HG03060 (cell line): ENCODE measurements around the gene SELENON.

Source experiments
- ATAC-seq: cut with Tn5 transposase; IDR thresholded peaks from one replicate; pipeline ENCODE4 v1.9.1; 2021; ENCODE audit warnings: low read depth, moderate number of reproducible peaks; ENCODE audit not compliant: unreplicated experiment

SELENON gene

GRCh38 chr1:25799935-25800702 lies at the start of gene SELENON:
Gene SELENON (plus strand): TSS chr1:25800193. CDS start chr1:25800231, 38 bp downstream.
- ATAC-seq: no peak

- no peak for ATAC-seq
Observed at GRCh38 chr1:25750923-25751605, 48.9 kb upstream of the SELENON start.

- no peak for ATAC-seq
Observed at GRCh38 chr1:25754470-25755181, 45.4 kb upstream of the SELENON start.

- no peak for ATAC-seq
Observed at GRCh38 chr1:25755475-25756125, 44.4 kb upstream of the SELENON start.

- no peak for ATAC-seq
Observed at GRCh38 chr1:25756215-25756614, 43.8 kb upstream of the SELENON start.

GRCh38 chr1:25757151-25757845 lies 42.7 kb upstream of the SELENON start:
- no peak for ATAC-seq

GRCh38 chr1:25757846-25758185 lies 42.2 kb upstream of the SELENON start:
- no peak for ATAC-seq

GRCh38 chr1:25758466-25759070 lies 41.4 kb upstream of the SELENON start:
- no peak for ATAC-seq

GRCh38 chr1:25760122-25760719 lies 39.8 kb upstream of the SELENON start:
- no peak for ATAC-seq

- ATAC-seq: no peak
Observed at GRCh38 chr1:25760871-25761270, 39.1 kb upstream of the SELENON start.

- ATAC-seq: no peak
Observed at GRCh38 chr1:25763493-25763892, 36.5 kb upstream of the SELENON start.

- no peak for ATAC-seq
Observed at GRCh38 chr1:25765136-25765922, 34.7 kb upstream of the SELENON start.

- ATAC-seq: no peak
Observed at GRCh38 chr1:25765923-25766589, 33.9 kb upstream of the SELENON start.

- no peak for ATAC-seq
Observed at GRCh38 chr1:25766721-25767436, 33.1 kb upstream of the SELENON start.

GRCh38 chr1:25767437-25767770 lies 32.6 kb upstream of the SELENON start:
- ATAC-seq: no peak

GRCh38 chr1:25768999-25769398 lies 31.0 kb upstream of the SELENON start:
- no peak for ATAC-seq

- ATAC-seq: no peak
Observed at GRCh38 chr1:25769625-25770383, 30.2 kb upstream of the SELENON start.
